GM12878 (cell line): ENCODE results near the gene TMEM208. TPM values are rescaled to one million over a fixed set of nuclear protein-coding genes. Genes with fewer than 3 reads are reported as not detected.

Source experiments
- ATF2 ChIP-seq: IDR thresholded peaks from 2 replicates; pipeline ENCODE4 v1.6.1; 2012; ENCODE audit warnings: low read length, inconsistent platforms
- ATF7 ChIP-seq: fragments of 450-650 bp; IDR thresholded peaks from 2 replicates; pipeline ENCODE4 v1.6.1; 2016; ENCODE audit warnings: low read depth, mild to moderate bottlenecking
- BHLHE40 ChIP-seq, 2 experiments: fragments of 450-650 bp in 1 of 2; IDR thresholded peaks; 2 replicates each; pipeline ENCODE4 v1.6.1; 2011 to 2017; ENCODE audit warnings: low read depth in 2 of 2, borderline replicate concordance in 1 of 2, improper control_type of control experiment in 1 of 2, low read length in 1 of 2, mild to moderate bottlenecking in 1 of 2
- CREB1 ChIP-seq: IDR thresholded peaks from 2 replicates; pipeline ENCODE4 v1.6.1; 2012; ENCODE audit warnings: low read depth, mild to moderate bottlenecking, inconsistent platforms
- DPF2 ChIP-seq: fragments of 450-650 bp; IDR thresholded peaks from 2 replicates; pipeline ENCODE4 v1.6.1; 2017; ENCODE audit warnings: mild to moderate bottlenecking
- EED ChIP-seq: sonication (generic); IDR thresholded peaks from 2 replicates; pipeline ENCODE4 v1.6.1; 2016; ENCODE audit warnings: antibody characterized with exemption, low read depth
- EGR1 ChIP-seq, 2 experiments: IDR thresholded peaks; 1 replicate in 1 of 2; 2 replicates in 1 of 2; pipeline ENCODE4 v1.6.1; 2011 to 2012; ENCODE audit warnings: low read depth in 2 of 2, low read length in 2 of 2, borderline replicate concordance in 1 of 2, mild to moderate bottlenecking in 1 of 2, moderate library complexity in 1 of 2
- FOXM1 ChIP-seq: IDR thresholded peaks from 2 replicates; pipeline ENCODE4 v1.6.1; 2012; ENCODE audit warnings: low read depth, mild to moderate bottlenecking, inconsistent platforms, low read length, moderate library complexity
- IKZF1 ChIP-seq: fragments of 450-650 bp; conservative IDR thresholded peaks from 2 replicates; pipeline ENCODE4 v1.6.1; 2017; ENCODE audit warnings: antibody characterized with exemption, mild to moderate bottlenecking
- IKZF2 ChIP-seq, 2 experiments: fragments of 450-650 bp; IDR thresholded peaks; 2 replicates each; pipeline ENCODE4 v1.6.1; 2017; ENCODE audit warnings: mild to moderate bottlenecking in 2 of 2, moderate library complexity in 2 of 2
- IRF4 ChIP-seq: IDR thresholded peaks from 2 replicates; pipeline ENCODE4 v1.6.1; 2011; ENCODE audit warnings: low read depth, low read length
- JUNB ChIP-seq: IDR thresholded peaks from 2 replicates; pipeline ENCODE4 v1.6.1; 2016; ENCODE audit warnings: antibody characterized with exemption, mild to moderate bottlenecking
- NBN ChIP-seq: fragments of 450-650 bp; IDR thresholded peaks from 2 replicates; pipeline ENCODE4 v1.6.1; 2016
- NR2F1 ChIP-seq: fragments of 450-650 bp; conservative IDR thresholded peaks from 2 replicates; pipeline ENCODE4 v1.6.1; 2017; ENCODE audit warnings: mild to moderate bottlenecking
- PKNOX1 ChIP-seq: fragments of 450-650 bp; IDR thresholded peaks from 2 replicates; pipeline ENCODE4 v1.6.1; 2016; ENCODE audit warnings: mild to moderate bottlenecking
- POLR2AphosphoS2 ChIP-seq: IDR thresholded peaks from 2 replicates; pipeline ENCODE4 v1.6.1; 2011; ENCODE audit warnings: low read depth, mild to moderate bottlenecking, low read length, improper control_type of control experiment, moderate library complexity
- SKIL ChIP-seq: fragments of 450-650 bp; IDR thresholded peaks from 2 replicates; pipeline ENCODE4 v1.6.1; 2017; ENCODE audit warnings: mild to moderate bottlenecking, low read depth, inconsistent platforms; ENCODE audit not compliant: poor library complexity, severe bottlenecking
- STAT1 ChIP-seq: fragments of 450-650 bp; conservative IDR thresholded peaks from 2 replicates; pipeline ENCODE4 v1.6.1; 2014; ENCODE audit warnings: antibody characterized with exemption, mild to moderate bottlenecking
- TBL1XR1 ChIP-seq: IDR thresholded peaks from 2 replicates; pipeline ENCODE4 v1.6.1; 2012; ENCODE audit warnings: low read depth, low read length, improper control_type of control experiment
- TCF12 ChIP-seq: IDR thresholded peaks from 2 replicates; pipeline ENCODE4 v1.6.1; 2011; ENCODE audit warnings: low read depth, mild to moderate bottlenecking, low read length
- polyA plus RNA-seq, 11 experiments: library from polyadenylated mRNA; depleted of rRNA in 4 of 11; unstranded in 6 of 11; stranded (reverse) in 5 of 11; fragments of >200 nt; fragmentation: Nextera tagmentation in 4 of 11; fragmentation: Illumina TruSeq in 1 of 11; extraction: Ambion mirVana in 4 of 11; extraction: Trizol in 1 of 11; gene quantifications; 1 replicate in 1 of 11; 2 replicates in 10 of 11; pipeline versions ENCODE4 v1.2.1 to v1.2.3, GENCODE V29; 2011 to 2016; ENCODE audit warnings: inconsistent platforms in 2 of 11, missing spikeins in 2 of 11, low read depth in 1 of 11
- total RNA-seq, 4 experiments: library from RNA; depleted of rRNA in 3 of 4; stranded (reverse); fragments of >200 nt in 3 of 4; fragmentation: Illumina TruSeq in 1 of 4; extraction: Trizol in 1 of 4; gene quantifications; 2 replicates each; pipeline versions ENCODE4 v1.2.1 to v1.2.3, GENCODE V29; 2013 to 2021
- TF ChIP-seq, protein P1 (sequence below): fragments of 450-650 bp; IDR thresholded peaks from 2 replicates; pipeline ENCODE4 v1.6.1; 2017; ENCODE audit warnings: mild to moderate bottlenecking, moderate library complexity
- TF ChIP-seq, protein P2 (sequence below): IDR thresholded peaks from 2 replicates; pipeline ENCODE4 v1.6.1; 2012; ENCODE audit warnings: low read depth, low read length, improper control_type of control experiment

Gene TMEM208
- total and polyA plus RNA-seq, 10 of the 15 experiments (the other 5 are each of a cell fraction or from before 2014, with no cell fraction given) = 34.1 to 244 (median 54.1) TPM

GRCh38 chr16:67244387-67245185, 17.7 kb downstream of the TMEM208 start (continued):
- TF ChIP-seq, protein P1, sequence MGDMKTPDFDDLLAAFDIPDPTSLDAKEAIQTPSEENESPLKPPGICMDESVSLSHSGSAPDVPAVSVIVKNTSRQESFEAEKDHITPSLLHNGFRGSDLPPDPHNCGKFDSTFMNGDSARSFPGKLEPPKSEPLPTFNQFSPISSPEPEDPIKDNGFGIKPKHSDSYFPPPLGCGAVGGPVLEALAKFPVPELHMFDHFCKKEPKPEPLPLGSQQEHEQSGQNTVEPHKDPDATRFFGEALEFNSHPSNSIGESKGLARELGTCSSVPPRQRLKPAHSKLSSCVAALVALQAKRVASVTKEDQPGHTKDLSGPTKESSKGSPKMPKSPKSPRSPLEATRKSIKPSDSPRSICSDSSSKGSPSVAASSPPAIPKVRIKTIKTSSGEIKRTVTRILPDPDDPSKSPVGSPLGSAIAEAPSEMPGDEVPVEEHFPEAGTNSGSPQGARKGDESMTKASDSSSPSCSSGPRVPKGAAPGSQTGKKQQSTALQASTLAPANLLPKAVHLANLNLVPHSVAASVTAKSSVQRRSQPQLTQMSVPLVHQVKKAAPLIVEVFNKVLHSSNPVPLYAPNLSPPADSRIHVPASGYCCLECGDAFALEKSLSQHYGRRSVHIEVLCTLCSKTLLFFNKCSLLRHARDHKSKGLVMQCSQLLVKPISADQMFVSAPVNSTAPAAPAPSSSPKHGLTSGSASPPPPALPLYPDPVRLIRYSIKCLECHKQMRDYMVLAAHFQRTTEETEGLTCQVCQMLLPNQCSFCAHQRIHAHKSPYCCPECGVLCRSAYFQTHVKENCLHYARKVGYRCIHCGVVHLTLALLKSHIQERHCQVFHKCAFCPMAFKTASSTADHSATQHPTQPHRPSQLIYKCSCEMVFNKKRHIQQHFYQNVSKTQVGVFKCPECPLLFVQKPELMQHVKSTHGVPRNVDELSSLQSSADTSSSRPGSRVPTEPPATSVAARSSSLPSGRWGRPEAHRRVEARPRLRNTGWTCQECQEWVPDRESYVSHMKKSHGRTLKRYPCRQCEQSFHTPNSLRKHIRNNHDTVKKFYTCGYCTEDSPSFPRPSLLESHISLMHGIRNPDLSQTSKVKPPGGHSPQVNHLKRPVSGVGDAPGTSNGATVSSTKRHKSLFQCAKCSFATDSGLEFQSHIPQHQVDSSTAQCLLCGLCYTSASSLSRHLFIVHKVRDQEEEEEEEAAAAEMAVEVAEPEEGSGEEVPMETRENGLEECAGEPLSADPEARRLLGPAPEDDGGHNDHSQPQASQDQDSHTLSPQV = no peak
- TF ChIP-seq SKIL (no peak), ATF2 (no peak), IKZF1 (peak; percentile 50; the same call in 1 of the 2 replicates), POLR2AphosphoS2 (0 out of 2 replicates have a peak, but pooled peaks have one; percentile 30), DPF2 (no peak), EED (peak; percentile 11; the same call in 1 of the 2 replicates), IRF4 (no peak), FOXM1 (no peak), TBL1XR1 (no peak; the same call in 1 of the 2 replicates), BHLHE40 (IDR thresholded peaks at IDR 0.05; ENCODE audit: borderline replicate concordance in 1 of 2, low read depth in 2 of 2, low read length in 1 of 2) (peak; percentile 17 to 43; a peak in 1 of 4 replicates), NBN (peak; percentile 46), IKZF2 (IDR thresholded peaks at IDR 0.05) (peak; percentile 40 to 42; a peak in 2 of 4 replicates), ATF7 (peak; percentile 74), NR2F1 (no peak), TCF12 (no peak), PKNOX1 (no peak), JUNB (peak; percentile 69; the same call in 1 of the 2 replicates), EGR1 (IDR thresholded peaks at IDR 0.05; ENCODE audit: borderline replicate concordance in 1 of 2, low read depth in 2 of 2, low read length in 2 of 2) (peak in 1 of 2 experiments; percentile 79; a peak in 2 of 3 replicates), CREB1 (no peak), STAT1 (no peak)
- TF ChIP-seq, protein P2, sequence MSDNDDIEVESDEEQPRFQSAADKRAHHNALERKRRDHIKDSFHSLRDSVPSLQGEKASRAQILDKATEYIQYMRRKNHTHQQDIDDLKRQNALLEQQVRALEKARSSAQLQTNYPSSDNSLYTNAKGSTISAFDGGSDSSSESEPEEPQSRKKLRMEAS = 0 out of 2 replicates have a peak, but pooled peaks have one; percentile 15
